ENCODE measurements around the gene FPR1.

DNA sequence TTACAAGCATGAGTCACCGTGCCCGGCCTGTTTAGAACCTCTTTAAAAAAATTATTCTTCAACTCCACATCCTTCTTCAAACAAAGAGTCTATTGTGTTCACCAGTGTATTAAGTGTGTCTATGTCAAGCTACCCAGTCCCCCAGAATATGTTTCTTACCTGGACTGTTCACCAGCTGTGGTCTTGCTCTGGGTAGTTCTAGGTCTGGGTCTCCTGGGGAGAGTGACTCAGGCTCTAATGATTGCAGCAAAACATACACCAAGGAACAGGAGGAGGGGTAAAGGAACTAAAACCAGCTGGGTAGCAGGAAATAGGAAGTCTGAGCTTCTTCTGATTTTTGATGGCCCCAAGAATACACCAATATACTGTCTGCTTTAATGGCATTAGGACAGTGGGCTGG lies at the start of gene FPR1:
- TF ChIP-seq POLR2A (IDR thresholded peaks at IDR 0.05) (no peak), CTCF (IDR thresholded peaks at IDR 0.05) (no peak)
